ENCODE results near the gene ATRNL1.

- TF ChIP-seq ELF4 (CRISPR knock-in tag; IDR thresholded peaks at IDR 0.05; ENCODE audit: low read depth) (no peak), KAT7 (CRISPR knock-in tag; IDR thresholded peaks at IDR 0.05; ENCODE audit: borderline replicate concordance) (no peak), MAX (CRISPR knock-in tag; IDR thresholded peaks at IDR 0.05) (no peak), ZBTB43 (CRISPR knock-in tag; IDR thresholded peaks at IDR 0.05) (no peak), CTCF (IDR thresholded peaks at IDR 0.05) (no peak), FOXJ3 (CRISPR knock-in tag; IDR thresholded peaks at IDR 0.05; ENCODE audit: borderline replicate concordance) (no peak), E2F5 (CRISPR knock-in tag; IDR thresholded peaks at IDR 0.05) (no peak), NR1H2 (CRISPR knock-in tag; IDR thresholded peaks at IDR 0.05) (no peak), IRF2 (CRISPR knock-in tag; IDR thresholded peaks at IDR 0.05; ENCODE audit: borderline replicate concordance, low read depth) (no peak)
Measured at GRCh38 chr10:115949282-115949844, 856.2 kb downstream of the ATRNL1 start.
